Stimulated activated naive CD4-positive, alpha-beta T cell treated with Interleukin-2 at 50 U/mL for 16 hours (primary cell): ENCODE measurements around the gene RUNX1.

Experiments used
- DNase-seq: peaks from one replicate; lab custom pipeline; 2025; lab: John Stamatoyannopoulos, UW

RUNX1 gene

GRCh38 chr21:35036465-35037383 lies 12.4 kb downstream of the RUNX1 start:
- DNase-seq: no peak

- DNase-seq: no peak
Measured at GRCh38 chr21:35035581-35035980, 13.5 kb downstream of the RUNX1 start.

GRCh38 chr21:35035116-35035515 lies 14.0 kb downstream of the RUNX1 start:
- no peak for DNase-seq

- no peak for DNase-seq
Measured at GRCh38 chr21:35034203-35034926, 14.7 kb downstream of the RUNX1 start.

GRCh38 chr21:35032474-35033263 lies 16.4 kb downstream of the RUNX1 start:
- no peak for DNase-seq

- DNase-seq: no peak
Measured at GRCh38 chr21:35028451-35028978, 20.6 kb downstream of the RUNX1 start.

GRCh38 chr21:35027563-35028450 lies 21.3 kb downstream of the RUNX1 start:
- DNase-seq: no peak

- peak; percentile 75 for DNase-seq
Measured at GRCh38 chr21:35026617-35027562, 22.2 kb downstream of the RUNX1 start.

- DNase-seq: no peak
Measured at GRCh38 chr21:35026153-35026500, 23.0 kb downstream of the RUNX1 start.

- no peak for DNase-seq
Measured at GRCh38 chr21:35025206-35026152, 23.6 kb downstream of the RUNX1 start.

GRCh38 chr21:35024513-35024912 lies 24.6 kb downstream of the RUNX1 start:
- DNase-seq: no peak

- no peak for DNase-seq
Measured at GRCh38 chr21:35024071-35024420, 25.1 kb downstream of the RUNX1 start.

GRCh38 chr21:35023396-35024070 lies 25.6 kb downstream of the RUNX1 start:
- DNase-seq: no peak

- DNase-seq: no peak
Measured at GRCh38 chr21:35021546-35021945, 27.6 kb downstream of the RUNX1 start.

GRCh38 chr21:35020902-35021301 lies 28.2 kb downstream of the RUNX1 start:
- DNase-seq: no peak

GRCh38 chr21:35020436-35020835 lies 28.7 kb downstream of the RUNX1 start:
- peak; percentile 11 for DNase-seq

- no peak for DNase-seq
Measured at GRCh38 chr21:35019631-35020032, 29.5 kb downstream of the RUNX1 start.

GRCh38 chr21:35017256-35017655 lies 31.8 kb downstream of the RUNX1 start:
- DNase-seq: no peak
